GM12873 (cell line): ENCODE measurements around the gene NR4A3.

ENCODE experiments used
- TF ChIP-seq, protein P1 (sequence below): IDR thresholded peaks from 2 replicates; pipeline ENCODE4 v1.5.1; 2012; ENCODE audit warnings: low read depth, mild to moderate bottlenecking, moderate library complexity, low read length, control low read depth; ENCODE audit not compliant: insufficient read depth; ENCODE audit errors: missing control alignments

NR4A3 gene

DNA sequence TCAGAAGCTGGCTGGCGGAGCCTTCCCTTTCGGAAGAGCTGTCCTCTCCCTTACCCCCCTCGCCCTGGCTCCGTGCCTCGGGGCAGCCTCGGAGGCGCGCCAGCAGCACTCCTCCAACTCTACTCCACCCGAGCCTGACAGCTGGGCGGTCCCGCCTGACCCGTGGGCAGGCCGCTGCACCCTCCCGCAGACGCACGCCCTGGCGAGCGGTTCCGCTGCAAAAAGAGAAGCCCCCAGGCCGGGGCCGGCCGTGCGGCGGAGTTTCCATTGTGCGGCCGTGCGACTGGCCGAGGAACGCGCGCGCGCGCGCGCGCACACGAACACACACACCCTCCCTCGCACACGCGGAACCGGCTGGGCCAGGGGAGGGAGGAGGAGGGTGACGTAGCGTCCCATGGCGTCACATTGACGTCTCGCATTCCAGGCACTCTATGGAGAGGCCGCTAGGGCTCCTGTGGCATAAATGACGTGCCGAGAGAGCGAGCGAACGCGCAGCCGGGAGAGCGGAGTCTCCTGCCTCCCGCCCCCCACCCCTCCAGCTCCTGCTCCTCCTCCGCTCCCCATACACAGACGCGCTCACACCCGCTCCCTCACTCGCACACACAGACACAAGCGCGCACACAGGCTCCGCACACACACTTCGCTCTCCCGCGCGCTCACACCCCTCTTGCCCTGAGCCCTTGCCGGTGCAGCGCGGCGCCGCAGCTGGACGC lies at the start of gene NR4A3:
Gene NR4A3, plus strand, starts transcription at position 490 of the 713 bp plus-strand sequence. CDS start 6,158 bp downstream, outside the sequence.
- TF ChIP-seq, protein P1, sequence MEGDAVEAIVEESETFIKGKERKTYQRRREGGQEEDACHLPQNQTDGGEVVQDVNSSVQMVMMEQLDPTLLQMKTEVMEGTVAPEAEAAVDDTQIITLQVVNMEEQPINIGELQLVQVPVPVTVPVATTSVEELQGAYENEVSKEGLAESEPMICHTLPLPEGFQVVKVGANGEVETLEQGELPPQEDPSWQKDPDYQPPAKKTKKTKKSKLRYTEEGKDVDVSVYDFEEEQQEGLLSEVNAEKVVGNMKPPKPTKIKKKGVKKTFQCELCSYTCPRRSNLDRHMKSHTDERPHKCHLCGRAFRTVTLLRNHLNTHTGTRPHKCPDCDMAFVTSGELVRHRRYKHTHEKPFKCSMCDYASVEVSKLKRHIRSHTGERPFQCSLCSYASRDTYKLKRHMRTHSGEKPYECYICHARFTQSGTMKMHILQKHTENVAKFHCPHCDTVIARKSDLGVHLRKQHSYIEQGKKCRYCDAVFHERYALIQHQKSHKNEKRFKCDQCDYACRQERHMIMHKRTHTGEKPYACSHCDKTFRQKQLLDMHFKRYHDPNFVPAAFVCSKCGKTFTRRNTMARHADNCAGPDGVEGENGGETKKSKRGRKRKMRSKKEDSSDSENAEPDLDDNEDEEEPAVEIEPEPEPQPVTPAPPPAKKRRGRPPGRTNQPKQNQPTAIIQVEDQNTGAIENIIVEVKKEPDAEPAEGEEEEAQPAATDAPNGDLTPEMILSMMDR, result peak; percentile 34

DNA sequence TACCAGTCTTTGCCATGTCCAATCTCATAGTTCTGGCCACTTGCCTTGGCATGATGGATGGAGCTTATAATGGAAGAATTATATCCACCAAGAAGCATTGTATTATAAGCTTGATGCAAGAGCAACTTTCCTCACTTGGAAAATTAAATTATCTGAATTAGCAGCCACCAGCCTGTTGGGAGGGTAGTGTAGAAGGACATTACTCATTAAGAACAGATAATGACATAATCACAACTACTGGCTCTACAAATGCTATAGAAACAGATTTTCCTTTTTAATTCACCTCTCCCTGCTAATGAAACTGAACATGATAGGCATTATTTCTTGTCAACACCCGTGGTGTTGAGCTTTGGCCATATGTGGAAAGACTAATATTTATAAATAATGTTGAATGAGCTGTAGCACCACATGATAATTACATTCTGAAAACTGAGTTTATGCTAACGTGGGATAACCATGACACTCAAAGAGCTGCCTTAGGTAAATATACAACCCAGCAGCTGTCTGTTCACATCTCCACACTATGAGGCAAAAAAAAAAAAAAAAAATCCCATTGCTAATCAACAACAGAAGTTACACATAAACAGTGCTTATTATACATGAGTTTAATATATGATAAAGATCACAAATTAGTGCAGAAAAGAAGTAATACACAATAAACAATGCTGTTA lies 48.1 kb upstream of the NR4A3 start:
- TF ChIP-seq, protein P1, result no peak

DNA sequence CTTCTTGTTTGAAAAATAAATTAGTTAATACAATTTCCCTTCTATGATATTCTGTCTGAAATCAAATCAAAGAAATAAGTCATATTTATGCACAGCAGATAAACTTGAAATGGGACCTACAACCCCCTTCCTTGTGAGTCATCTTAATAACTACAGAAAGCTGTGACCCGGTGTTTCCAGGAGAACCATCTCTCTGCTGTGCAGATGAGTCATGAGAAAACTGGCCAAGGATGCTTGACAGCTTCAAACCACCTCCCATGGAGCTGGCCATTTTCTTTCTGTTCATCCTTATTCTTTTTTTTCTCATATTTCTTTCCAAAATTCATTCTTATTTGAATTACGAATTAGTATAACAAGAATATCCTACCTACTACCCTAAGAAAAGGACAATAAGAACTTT lies 43.4 kb upstream of the NR4A3 start:
- TF ChIP-seq, protein P1, result no peak

DNA sequence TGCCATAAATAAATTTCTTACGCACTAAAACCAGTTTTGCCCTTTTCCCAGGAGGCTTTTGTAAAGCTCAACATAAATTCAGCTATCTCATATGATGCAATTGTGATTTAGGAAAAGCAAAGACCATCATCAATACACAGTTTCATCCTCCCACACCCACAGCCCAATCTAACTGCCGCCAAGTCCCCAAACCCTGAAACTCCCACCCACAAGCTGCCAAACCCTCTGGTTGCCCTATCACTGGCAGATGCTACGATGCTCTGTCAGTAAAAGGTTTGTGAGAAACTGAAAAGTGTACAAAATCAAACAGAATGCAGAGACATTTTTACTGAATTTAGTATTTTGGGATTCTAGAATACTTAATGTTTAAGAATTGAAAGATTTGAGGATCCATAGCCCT lies 42.8 kb upstream of the NR4A3 start:
- TF ChIP-seq, protein P1, result no peak

DNA sequence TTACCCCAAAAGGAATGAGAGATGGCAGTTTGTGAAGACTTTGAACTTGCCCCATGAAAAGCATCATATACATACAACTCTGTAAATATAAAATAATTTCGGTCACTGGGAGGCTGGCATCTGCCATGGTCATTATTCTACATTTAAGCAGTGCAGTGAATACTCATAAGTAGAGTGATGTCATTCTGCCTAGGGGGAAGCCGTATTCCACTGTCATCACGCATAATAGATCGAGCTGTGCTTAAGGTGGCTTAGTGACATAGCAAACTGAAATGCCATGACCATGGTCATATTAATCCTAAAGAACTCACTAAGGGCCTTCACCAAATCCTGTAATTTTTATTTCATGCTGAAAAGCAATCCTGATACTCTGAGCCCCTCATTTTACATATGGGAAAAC lies 42.4 kb upstream of the NR4A3 start:
- TF ChIP-seq, protein P1, result no peak

DNA sequence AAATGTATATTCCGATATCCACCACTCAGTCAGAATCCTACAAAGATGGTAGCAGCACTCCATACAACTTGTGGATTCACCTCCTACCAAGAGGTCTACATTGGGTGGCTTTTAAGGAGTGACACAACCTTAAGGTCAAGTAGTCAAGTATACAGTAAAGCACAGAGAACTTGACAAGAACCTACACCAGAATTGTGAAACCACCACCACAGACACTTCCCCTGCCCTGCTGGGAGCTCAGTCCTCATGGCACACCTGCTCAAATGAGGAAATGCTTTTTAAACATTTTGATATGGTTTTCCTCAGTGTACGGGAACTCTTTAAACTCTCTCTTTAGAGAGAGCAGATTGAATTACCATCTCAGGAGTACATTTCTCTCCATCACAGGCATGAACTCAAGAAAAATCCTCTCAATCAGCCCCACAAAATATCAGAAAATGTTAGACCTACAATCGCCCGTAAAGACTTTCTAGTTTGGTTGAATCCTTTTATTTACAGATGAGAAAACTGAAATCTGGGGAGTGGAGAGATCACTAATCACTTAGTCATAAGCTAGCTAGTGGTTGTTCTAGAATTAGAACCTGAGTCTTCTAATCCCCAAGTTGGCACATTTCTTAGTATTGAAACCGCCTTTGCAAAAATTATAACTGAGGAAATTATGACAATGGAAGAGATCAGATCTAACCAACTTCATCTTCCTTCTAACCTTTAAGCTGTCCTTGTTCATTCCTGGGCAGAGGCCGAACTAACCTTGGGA lies 38.5 kb upstream of the NR4A3 start:
- TF ChIP-seq, protein P1, result no peak

DNA sequence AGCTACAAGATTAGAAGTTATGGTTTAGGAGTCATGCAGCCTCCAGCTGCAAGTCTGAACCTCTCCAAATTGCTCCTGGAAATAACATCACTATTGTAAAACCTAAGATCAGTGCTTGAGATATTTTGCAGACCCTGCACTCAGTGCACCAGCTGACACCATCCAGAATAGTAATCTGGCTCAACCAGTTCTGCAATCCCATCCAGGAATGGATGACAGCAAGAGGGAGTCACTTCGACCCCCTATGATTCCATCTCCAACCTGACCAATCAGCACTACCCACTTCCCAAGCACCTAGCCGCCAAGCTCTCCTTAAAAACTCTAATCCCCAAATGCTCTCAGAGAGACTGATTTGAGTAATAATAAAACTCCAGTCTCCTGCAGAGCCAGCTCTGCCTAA lies 37.9 kb upstream of the NR4A3 start:
- TF ChIP-seq, protein P1, result no peak
